COLO829 (cell line): Measurements from ENCODE around the gene ZNF101.

ENCODE experiments used
- DNase-seq: peaks from one replicate; pipeline ENCODE4 v3.0.0; 2012; ENCODE audit warnings: low spot score

Gene ZNF101

GRCh38 chr19:19642506-19643157 is 26.0 kb upstream of the ZNF101 start:
- peak; percentile 31 for DNase-seq

- peak; percentile 63 for DNase-seq
These were observed 25.2 kb upstream of the ZNF101 start, which contains the start of gene GMIP for GRCh38 chr19:19643158-19644053. Gene GMIP, minus strand, starts transcription at chr19:19643657. Its CDS starts 128 bp downstream, at chr19:19643529.

- DNase-seq = no peak
These were observed 24.6 kb upstream of the ZNF101 start for GRCh38 chr19:19644054-19644388.

GRCh38 chr19:19645233-19645870 is 23.3 kb upstream of the ZNF101 start:
- DNase-seq = no peak

GRCh38 chr19:19647037-19647835 is 21.4 kb upstream of the ZNF101 start:
- no peak for DNase-seq

- DNase-seq = no peak
These were observed 19.5 kb upstream of the ZNF101 start for GRCh38 chr19:19649155-19649554.

GRCh38 chr19:19649580-19649995 is 19.1 kb upstream of the ZNF101 start:
- no peak for DNase-seq

GRCh38 chr19:19650331-19650730 is 18.3 kb upstream of the ZNF101 start:
- DNase-seq = no peak

GRCh38 chr19:19651076-19651475 is 17.6 kb upstream of the ZNF101 start:
- DNase-seq = no peak

- no peak for DNase-seq
These were observed 15.9 kb upstream of the ZNF101 start for GRCh38 chr19:19652482-19653295.

- no peak for DNase-seq
These were observed 15.0 kb upstream of the ZNF101 start for GRCh38 chr19:19653597-19654147.

GRCh38 chr19:19654441-19654840 is 14.2 kb upstream of the ZNF101 start:
- no peak for DNase-seq

GRCh38 chr19:19655051-19655594 is 13.5 kb upstream of the ZNF101 start:
- DNase-seq = no peak

GRCh38 chr19:19655641-19656343 is 12.8 kb upstream of the ZNF101 start:
- DNase-seq = no peak

- no peak for DNase-seq
These were observed 11.9 kb upstream of the ZNF101 start for GRCh38 chr19:19656451-19657396.

GRCh38 chr19:19657397-19657783 is 11.2 kb upstream of the ZNF101 start:
- DNase-seq = no peak

GRCh38 chr19:19659646-19660245 is 8.9 kb upstream of the ZNF101 start:
- no peak for DNase-seq

GRCh38 chr19:19661141-19661674 is 7.4 kb upstream of the ZNF101 start:
- DNase-seq = no peak
